Measurements from ENCODE around the gene CFAP157. TPM values are rescaled to one million over a fixed set of nuclear protein-coding genes. Genes with fewer than 3 reads are reported as not detected.

The CFAP157 gene
- total RNA-seq, 1 donor from 2014 or later: 0.85 TPM

DNA sequence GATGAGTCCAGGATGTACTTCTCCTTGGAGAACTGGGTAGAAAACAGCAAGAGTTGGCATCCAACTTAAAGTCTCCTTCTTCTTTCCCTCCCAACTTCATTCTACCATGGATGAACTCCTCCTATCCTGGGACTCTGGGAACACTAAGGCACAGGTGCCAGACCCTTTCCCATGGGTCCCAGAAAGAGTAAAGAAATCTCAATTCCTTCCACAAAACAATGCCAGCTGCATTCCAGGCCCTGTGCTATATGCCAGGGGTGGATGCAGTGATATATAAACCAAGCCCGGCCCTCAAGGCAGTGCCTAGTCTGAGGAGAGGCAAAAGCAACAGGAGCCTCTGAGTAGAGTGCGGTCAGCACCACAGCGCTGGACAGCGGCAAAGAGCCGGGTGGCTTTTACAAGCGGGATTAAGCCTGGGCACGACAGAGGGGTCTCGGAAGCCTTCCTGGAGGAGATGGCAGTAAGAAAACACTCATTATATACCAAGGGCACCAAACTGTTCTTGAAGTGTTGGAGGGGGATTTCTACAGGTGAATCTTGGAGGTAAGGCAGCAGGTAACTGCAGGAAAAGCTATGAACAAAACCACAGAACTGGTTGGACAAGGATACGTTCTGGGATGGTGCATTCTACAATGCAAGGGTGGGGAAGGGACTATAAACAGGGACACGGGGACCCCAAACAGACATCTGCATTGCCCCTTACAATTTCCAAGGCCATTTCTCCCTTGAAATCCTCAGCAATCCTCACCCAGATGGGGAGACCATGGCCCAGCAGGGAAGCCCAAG lies 44.7 kb downstream of the CFAP157 start:
- peak overlapping the region; percentile 36 for H3K27ac Mint-ChIP-seq (ENCODE audit: unreplicated experiment)
- H3K4me3 Mint-ChIP-seq (ENCODE audit: unreplicated experiment): peak overlapping the region; percentile 80
- H3K9me3 Mint-ChIP-seq (ENCODE audit: unreplicated experiment): no peaks in the 10 kb centered on the region
- DNase-seq (ENCODE audit: low spot score): peak; percentile 51
- H3K27me3 Mint-ChIP-seq (ENCODE audit: unreplicated experiment): peaks cover 20% of the 10 kb centered on the region
- peaks cover 51% of the 10 kb centered on the region for H3K36me3 Mint-ChIP-seq (ENCODE audit: low read depth, unreplicated experiment)
- TF ChIP-seq, protein P1, sequence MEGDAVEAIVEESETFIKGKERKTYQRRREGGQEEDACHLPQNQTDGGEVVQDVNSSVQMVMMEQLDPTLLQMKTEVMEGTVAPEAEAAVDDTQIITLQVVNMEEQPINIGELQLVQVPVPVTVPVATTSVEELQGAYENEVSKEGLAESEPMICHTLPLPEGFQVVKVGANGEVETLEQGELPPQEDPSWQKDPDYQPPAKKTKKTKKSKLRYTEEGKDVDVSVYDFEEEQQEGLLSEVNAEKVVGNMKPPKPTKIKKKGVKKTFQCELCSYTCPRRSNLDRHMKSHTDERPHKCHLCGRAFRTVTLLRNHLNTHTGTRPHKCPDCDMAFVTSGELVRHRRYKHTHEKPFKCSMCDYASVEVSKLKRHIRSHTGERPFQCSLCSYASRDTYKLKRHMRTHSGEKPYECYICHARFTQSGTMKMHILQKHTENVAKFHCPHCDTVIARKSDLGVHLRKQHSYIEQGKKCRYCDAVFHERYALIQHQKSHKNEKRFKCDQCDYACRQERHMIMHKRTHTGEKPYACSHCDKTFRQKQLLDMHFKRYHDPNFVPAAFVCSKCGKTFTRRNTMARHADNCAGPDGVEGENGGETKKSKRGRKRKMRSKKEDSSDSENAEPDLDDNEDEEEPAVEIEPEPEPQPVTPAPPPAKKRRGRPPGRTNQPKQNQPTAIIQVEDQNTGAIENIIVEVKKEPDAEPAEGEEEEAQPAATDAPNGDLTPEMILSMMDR (IDR thresholded peaks at IDR 0.05; ENCODE audit: unreplicated experiment): no peak
- peaks cover 19% of the 10 kb centered on the region for H3K4me1 Mint-ChIP-seq (ENCODE audit: unreplicated experiment)

DNA sequence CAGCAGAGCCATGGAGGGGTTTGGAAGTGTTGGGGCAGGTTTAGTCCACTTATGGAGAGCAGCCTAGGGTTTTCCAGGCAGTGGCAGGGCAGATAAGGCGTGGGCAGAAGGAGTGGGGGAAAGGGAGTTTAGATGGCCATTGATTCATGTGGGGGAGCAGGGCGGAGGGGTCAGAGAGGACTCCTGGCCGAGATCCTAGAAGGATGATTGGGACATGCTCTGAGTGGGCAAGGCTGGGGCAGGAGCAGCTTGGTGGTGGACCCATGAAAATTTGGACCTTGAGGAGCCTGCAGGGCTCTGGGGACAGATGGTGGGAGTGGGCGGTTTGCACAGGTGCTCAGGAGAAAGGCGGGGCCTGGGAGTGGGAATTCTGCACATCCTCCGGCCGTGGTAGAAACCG lies 46.4 kb downstream of the CFAP157 start:
- TF ChIP-seq, protein P1 (IDR thresholded peaks at IDR 0.05; ENCODE audit: unreplicated experiment): no peak
- Mint-ChIP-seq H3K4me3 (ENCODE audit: unreplicated experiment) (peak overlapping the region; percentile 76), H3K27ac (ENCODE audit: unreplicated experiment) (no peak overlapping the region), H3K4me1 (ENCODE audit: unreplicated experiment) (peaks cover 14% of the 10 kb centered on the region), H3K27me3 (ENCODE audit: unreplicated experiment) (peaks cover 19% of the 10 kb centered on the region), H3K9me3 (ENCODE audit: unreplicated experiment) (no peaks in the 10 kb centered on the region), H3K36me3 (ENCODE audit: low read depth, unreplicated experiment) (peaks cover 41% of the 10 kb centered on the region)
- DNase-seq (ENCODE audit: low spot score): no peak

DNA sequence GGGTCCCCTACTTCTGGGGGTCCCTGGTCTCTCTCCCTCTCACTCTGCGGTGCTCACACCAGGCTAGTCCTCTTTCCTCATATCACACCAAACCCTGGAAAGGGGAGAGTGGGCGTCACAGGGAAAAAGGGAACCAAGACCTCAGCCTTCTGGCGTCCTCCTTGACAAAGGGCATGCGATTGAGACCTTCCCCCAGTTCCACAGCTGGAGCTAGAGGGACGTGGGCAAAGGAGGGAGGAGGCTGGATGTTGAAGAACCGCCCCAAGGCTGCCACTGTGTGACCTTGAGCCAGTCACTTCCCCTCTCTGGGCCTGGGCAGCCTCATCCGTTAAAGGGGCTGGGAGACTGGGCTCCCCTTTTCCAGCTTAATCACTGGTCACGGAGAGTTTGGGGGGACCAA lies 46.8 kb downstream of the CFAP157 start:
- TF ChIP-seq, protein P1 (IDR thresholded peaks at IDR 0.05; ENCODE audit: unreplicated experiment): no peak
- Mint-ChIP-seq H3K36me3 (ENCODE audit: low read depth, unreplicated experiment) (peaks cover 39% of the 10 kb centered on the region), H3K9me3 (ENCODE audit: unreplicated experiment) (no peaks in the 10 kb centered on the region), H3K4me3 (ENCODE audit: unreplicated experiment) (no peak overlapping the region), H3K4me1 (ENCODE audit: unreplicated experiment) (peaks cover 16% of the 10 kb centered on the region), H3K27me3 (ENCODE audit: unreplicated experiment) (peaks cover 17% of the 10 kb centered on the region), H3K27ac (ENCODE audit: unreplicated experiment) (no peak overlapping the region)
- DNase-seq (ENCODE audit: low spot score): no peak

DNA sequence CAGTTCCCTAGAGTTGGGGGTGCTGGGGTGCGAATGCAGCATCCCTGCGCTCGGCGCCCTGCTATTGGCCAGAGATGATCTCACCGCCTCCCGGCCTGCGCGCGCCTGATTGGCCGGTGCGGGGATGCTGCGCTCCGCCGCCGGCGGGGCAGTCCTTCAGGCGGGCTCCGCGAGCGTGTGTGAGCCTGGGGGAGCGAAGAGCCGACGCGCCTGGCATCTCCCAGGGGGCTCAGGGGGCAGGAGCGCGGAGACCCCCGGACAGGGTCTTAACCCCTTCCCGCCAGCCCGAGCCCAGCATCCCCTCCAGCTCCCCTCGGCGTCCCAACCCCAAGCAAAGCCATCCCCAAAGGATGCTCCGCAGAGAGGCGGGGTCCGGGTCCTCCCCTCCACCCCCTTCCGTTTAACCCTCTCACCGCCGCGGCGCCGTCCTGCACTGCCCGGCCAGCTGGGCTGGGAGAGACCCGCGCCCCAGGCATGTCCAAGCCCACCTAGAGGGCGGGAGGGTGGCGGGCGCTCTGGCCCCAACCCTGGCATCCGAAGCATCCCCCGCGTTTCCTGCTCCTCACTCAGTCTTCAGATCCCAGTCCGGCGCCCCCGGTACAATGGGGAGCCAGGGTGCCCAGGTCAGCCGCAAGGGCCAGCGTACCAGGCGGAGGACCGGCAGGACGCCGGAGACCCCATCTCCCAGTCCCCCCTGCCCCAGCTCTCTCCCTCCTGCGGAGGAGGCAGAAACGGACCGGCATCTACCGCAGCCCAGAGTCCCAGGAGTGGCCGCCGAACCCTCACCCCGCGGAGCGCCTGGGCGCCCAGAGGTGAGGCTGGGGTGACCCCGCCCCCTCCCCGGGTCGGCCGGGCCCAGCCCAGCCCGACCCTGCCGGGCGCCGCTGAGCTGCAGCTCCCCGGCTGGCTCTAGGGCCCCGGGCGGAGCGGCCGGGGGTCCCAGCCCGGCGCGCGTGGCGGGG lies 47.6 kb downstream of the CFAP157 start:
- TF ChIP-seq, protein P1 (IDR thresholded peaks at IDR 0.05; ENCODE audit: unreplicated experiment): no peak
- H3K9me3 Mint-ChIP-seq (ENCODE audit: unreplicated experiment): no peaks in the 10 kb centered on the region
- H3K36me3 Mint-ChIP-seq (ENCODE audit: low read depth, unreplicated experiment): peaks cover 39% of the 10 kb centered on the region
- no peak overlapping the region for H3K27ac Mint-ChIP-seq (ENCODE audit: unreplicated experiment)
- peak overlapping the region; percentile 51 for H3K4me3 Mint-ChIP-seq (ENCODE audit: unreplicated experiment)
- peak; percentile 41 for DNase-seq (ENCODE audit: low spot score)
- H3K4me1 Mint-ChIP-seq (ENCODE audit: unreplicated experiment): peaks cover 19% of the 10 kb centered on the region
- H3K27me3 Mint-ChIP-seq (ENCODE audit: unreplicated experiment): peaks cover 19% of the 10 kb centered on the region

All from endothelial cell (in vitro differentiated cells).